GM12873 (cell line): ENCODE results near the gene HMCN1.

ENCODE experiments used
- TF ChIP-seq, protein P1 (sequence below): IDR thresholded peaks from 2 replicates; pipeline ENCODE4 v1.5.1; 2012; ENCODE audit warnings: low read depth, mild to moderate bottlenecking, moderate library complexity, low read length, control low read depth; ENCODE audit not compliant: insufficient read depth; ENCODE audit errors: missing control alignments

Gene HMCN1

DNA sequence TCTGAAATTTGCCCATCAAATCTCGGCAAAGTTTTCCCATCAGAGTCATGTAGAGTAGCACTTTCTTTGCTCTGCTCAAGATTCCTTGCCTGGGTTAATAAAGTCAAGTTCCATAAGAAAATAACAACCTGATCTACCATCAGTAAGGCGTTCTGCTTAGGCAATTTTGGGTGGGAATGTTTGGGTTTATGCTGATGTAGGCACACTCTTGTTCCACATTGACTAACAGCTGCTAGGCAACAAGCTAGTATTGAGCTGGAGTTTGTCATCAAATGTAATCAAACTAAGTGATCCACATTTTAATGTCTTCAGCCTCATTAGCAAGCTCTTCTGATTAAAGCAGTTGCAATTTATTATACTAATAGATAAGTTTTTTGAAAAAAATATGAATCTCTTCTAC lies 12.1 kb upstream of the HMCN1 start:
- TF ChIP-seq, protein P1, sequence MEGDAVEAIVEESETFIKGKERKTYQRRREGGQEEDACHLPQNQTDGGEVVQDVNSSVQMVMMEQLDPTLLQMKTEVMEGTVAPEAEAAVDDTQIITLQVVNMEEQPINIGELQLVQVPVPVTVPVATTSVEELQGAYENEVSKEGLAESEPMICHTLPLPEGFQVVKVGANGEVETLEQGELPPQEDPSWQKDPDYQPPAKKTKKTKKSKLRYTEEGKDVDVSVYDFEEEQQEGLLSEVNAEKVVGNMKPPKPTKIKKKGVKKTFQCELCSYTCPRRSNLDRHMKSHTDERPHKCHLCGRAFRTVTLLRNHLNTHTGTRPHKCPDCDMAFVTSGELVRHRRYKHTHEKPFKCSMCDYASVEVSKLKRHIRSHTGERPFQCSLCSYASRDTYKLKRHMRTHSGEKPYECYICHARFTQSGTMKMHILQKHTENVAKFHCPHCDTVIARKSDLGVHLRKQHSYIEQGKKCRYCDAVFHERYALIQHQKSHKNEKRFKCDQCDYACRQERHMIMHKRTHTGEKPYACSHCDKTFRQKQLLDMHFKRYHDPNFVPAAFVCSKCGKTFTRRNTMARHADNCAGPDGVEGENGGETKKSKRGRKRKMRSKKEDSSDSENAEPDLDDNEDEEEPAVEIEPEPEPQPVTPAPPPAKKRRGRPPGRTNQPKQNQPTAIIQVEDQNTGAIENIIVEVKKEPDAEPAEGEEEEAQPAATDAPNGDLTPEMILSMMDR = no peak

DNA sequence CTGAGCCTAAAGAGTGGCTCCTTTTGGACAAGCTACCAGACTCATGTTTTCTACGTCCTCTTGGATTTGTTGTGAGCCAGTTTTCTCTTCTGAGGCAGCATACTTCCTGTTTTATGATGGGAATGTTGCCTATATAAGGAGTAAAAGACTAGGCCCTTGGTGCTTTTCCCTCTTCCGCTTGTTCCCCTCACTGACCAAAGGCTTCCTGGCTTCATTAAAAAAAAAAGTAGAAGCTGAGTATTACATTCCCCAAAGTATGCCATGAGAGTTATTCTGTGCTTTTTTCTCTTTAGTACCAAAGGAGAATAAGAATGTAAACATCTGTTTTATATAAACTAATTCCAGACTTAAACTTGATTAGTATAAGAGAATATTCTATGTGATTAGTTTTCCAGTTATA lies 6.5 kb upstream of the HMCN1 start:
- TF ChIP-seq, protein P1 = no peak

DNA sequence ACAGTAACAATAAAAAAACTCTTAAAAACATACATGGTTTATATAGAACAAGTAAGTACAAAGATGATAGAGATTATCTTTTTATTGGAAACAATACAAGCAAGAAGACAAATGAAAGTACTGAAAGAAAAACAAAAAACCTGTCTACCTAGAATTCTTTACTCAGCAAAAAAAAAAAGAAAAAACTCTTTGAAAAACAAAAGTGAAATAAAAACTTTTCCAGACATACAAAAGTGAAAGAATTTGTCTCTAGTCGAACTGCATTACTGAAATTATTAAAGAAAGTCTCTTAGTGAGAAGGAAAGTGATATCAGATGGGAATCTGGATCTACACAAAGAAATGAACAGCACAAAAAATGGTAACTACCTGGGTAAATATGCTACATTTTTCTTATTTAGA lies 2.7 kb upstream of the HMCN1 start:
- TF ChIP-seq, protein P1 = no peak

DNA sequence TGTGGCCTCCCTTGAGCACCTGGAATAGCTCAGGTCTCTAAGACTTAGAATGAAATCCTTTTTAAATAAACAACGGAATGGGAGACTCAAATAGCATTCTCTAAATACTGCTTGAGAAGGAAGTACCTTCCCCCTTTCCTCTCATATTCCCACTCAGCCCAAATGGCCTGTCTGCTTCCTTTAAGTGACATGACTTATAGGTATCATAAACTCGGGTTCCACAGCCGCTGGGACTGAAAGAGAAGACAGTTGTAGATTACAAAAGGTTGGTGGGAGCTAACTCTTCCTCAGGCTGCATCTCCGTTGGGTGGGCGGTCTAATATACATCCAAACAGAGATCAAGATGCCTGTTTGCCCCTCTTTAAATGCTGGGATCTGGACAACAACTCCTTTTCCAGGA lies 1.2 kb upstream of the HMCN1 start:
- TF ChIP-seq, protein P1 = no peak

DNA sequence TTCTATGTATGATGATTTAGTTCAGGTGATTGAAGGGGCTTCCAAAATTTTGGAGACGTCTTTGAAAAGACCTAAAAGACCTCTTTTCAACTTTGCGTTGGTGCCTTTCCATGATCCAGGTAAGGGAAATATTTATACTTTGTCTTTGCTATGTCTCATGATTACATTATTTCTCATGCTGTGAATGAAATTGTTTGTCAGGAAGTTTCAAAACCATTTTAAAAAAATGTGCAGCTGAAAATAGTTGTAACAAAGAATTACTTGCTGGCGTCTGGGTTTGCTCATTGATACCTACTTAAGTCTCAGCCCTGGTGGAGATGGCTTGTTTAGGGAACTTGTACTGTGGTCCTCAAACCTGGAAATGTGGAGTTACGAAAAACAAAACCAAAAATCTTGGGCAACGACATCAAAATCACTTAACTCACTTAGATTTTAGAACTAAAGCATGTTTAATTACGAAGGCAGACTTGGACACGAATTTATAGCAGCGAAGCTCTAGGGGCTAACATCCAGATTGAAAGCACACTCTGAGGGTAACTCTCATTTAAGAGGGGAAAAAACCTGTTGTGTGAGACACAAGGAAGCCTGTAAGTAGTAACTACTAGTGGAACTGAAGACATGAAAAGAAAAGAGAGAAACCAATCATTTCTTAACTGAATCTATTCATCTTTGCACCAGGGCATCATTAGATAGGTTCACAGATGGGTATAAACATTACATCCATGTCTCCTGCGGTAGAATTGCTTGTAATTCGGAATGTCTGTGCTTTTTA lies 924 bp downstream of the HMCN1 start:
- TF ChIP-seq, protein P1 = no peak

DNA sequence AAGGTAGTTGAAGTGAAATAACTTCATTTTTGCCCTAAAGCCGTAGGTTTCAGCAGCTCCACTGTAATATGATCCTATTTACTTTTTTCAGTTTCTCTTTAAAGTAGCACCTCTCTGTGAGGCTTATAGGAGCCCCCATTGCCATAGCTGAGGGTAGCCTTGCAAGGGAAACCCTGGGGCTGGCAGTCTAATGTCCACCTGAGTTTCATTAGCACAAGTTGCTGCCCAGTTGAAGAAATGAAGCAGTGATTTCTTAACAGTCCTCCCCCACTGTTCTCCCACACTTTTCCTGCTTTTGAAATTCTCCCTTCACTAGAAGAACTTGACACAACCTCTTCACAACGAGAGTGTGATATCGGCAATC lies 1.5 kb downstream of the HMCN1 start:
- TF ChIP-seq, protein P1 = no peak

DNA sequence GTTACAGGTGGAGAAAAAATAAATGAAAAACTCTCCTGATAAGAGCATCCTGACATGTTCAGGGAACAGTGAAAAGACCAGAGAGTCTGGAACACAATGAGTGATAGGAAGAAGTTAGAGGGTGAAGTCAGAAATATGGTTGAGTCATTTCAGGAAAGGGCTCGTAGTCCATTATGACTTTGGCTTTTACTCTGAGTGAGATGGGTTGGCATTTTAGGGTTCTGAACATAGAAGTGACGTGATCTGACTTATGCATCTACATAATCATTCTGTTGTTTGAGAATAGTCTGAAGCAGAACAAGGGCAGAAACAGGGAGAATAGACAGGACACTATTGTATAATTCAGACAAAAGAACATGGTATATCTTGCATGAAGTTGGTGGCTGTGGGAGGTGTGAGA lies 5.8 kb downstream of the HMCN1 start:
- TF ChIP-seq, protein P1 = no peak

DNA sequence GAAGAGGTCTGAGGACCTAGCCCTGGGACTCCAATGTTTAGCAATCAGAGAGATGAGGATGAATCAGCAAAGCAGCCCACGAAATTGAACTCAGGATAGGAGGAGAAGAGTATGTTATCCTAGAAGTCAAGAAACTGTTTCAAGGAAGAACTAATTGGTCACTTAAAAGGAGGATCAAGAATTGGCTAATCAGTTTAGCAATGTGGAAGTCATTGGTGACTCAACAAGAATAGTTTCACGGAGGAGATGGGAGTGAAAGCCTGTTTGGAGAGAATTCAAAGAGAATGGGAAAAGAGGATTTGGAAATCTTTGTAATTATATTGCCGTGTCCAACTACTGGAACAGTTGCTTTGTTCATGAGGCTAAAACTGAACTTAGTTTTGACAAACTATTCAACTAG lies 7.4 kb downstream of the HMCN1 start:
- TF ChIP-seq, protein P1 = no peak
